HCT116 (cell line): ENCODE data around the gene CCDC88C.

Experiments
- ATF3 ChIP-seq: IDR thresholded peaks from 2 replicates; pipeline ENCODE4 v1.6.1; 2012
- CBX3 ChIP-seq: IDR thresholded peaks from 2 replicates; pipeline ENCODE4 v1.6.1; 2012; ENCODE audit warnings: low read depth
- CEBPB ChIP-seq: IDR thresholded peaks from 2 replicates; pipeline ENCODE4 v1.6.1; 2012; ENCODE audit warnings: low read depth
- CTCF ChIP-seq, 3 experiments: fragments of 200-600 bp in 1 of 3; sonication (generic) in 1 of 3; IDR thresholded peaks in 2 of 3; conservative IDR thresholded peaks in 1 of 3; 2 replicates each; pipeline ENCODE4 v1.5.1; 2012 to 2017; ENCODE audit warnings: low read depth in 2 of 3, low read length in 2 of 3, antibody characterized with exemption in 1 of 3, borderline replicate concordance in 1 of 3, control low read depth in 1 of 3, mild to moderate bottlenecking in 1 of 3, mixed read lengths in 1 of 3, mixed run types in 1 of 3, moderate library complexity in 1 of 3; ENCODE audit not compliant: insufficient read depth in 1 of 3
- EGR1 ChIP-seq: IDR thresholded peaks from 2 replicates; pipeline ENCODE4 v1.6.1; 2012; ENCODE audit warnings: low read depth
- JUND ChIP-seq: IDR thresholded peaks from 2 replicates; pipeline ENCODE4 v1.6.1; 2012
- POLR2A ChIP-seq: IDR thresholded peaks from 2 replicates; pipeline ENCODE4 v1.7.0; 2011; ENCODE audit warnings: borderline replicate concordance; ENCODE audit not compliant: insufficient read depth, insufficient read length; ENCODE audit errors: extremely low read depth
- POLR2AphosphoS5 ChIP-seq: IDR thresholded peaks from 2 replicates; pipeline ENCODE4 v1.6.1; 2011; ENCODE audit warnings: mild to moderate bottlenecking, low read depth, low read length, moderate library complexity
- RAD21 ChIP-seq: IDR thresholded peaks from 2 replicates; pipeline ENCODE4 v1.6.1; 2012; ENCODE audit warnings: low read depth, mild to moderate bottlenecking
- SIN3A ChIP-seq: IDR thresholded peaks from 2 replicates; pipeline ENCODE4 v1.6.1; 2012; ENCODE audit warnings: low read depth
- SP1 ChIP-seq: IDR thresholded peaks from 2 replicates; pipeline ENCODE4 v1.6.1; 2012; ENCODE audit warnings: low read depth
- ZFX ChIP-seq: fragments of 450-650 bp; IDR thresholded peaks from 2 replicates; pipeline ENCODE4 v1.6.1; 2017
- ZNF274 ChIP-seq: fragments of 200-500 bp; sonication (Bioruptor generic); IDR thresholded peaks from 2 replicates; pipeline ENCODE4 v1.6.1; 2014; ENCODE audit warnings: mild to moderate bottlenecking, low read depth, low read length, inconsistent platforms

GRCh38 chr14:91320266-91320665, 97.4 kb downstream of the CCDC88C start:
- TF ChIP-seq EGR1: no peak
- no peak for TF ChIP-seq ZFX
- TF ChIP-seq POLR2AphosphoS5: no peak
- TF ChIP-seq RAD21: no peak
- no peak for TF ChIP-seq CEBPB
- no peak for TF ChIP-seq SIN3A
- no peak for TF ChIP-seq JUND
- TF ChIP-seq CTCF (IDR thresholded peaks at IDR 0.05 in 2 of 3, conservative IDR thresholded peaks at IDR 0.05 in 1 of 3; ENCODE audit: borderline replicate concordance in 1 of 3, insufficient read depth in 1 of 3, low read depth in 2 of 3, low read length in 2 of 3): no peak
- TF ChIP-seq ZNF274: no peak
- TF ChIP-seq ATF3: no peak
- TF ChIP-seq CBX3: no peak
- TF ChIP-seq POLR2A: no peak
- TF ChIP-seq SP1: no peak
